ENCODE results near the gene ATP6V1C2. TPM values are rescaled to one million over a fixed set of nuclear protein-coding genes. Genes with fewer than 3 reads are reported as not detected.

The ATP6V1C2 gene
- polyA plus RNA-seq, 1 donor: 11.6 TPM

- no peaks in the 10 kb centered on the region for H3K36me3 ChIP-seq (ENCODE audit: control insufficient read depth, insufficient read depth, low read length)
- no peaks in the 10 kb centered on the region for H3K9me3 ChIP-seq (ENCODE audit: control insufficient read depth, low read depth, low read length)
- no peak overlapping the region for H3K27ac ChIP-seq (ENCODE audit: low read length)
- peaks cover 4% of the 10 kb centered on the region for H3K4me1 ChIP-seq (ENCODE audit: control insufficient read depth, insufficient read depth, low read length)
- no peak for DNase-seq
- no peaks in the 10 kb centered on the region for H3K27me3 ChIP-seq (ENCODE audit: control insufficient read depth, insufficient read depth, low read length)
- no CpG with 5 or more reads among the region's 8 CpGs for WGBS (ENCODE audit: insufficient coverage, low lambda C conversion rate)
- H3K4me3 ChIP-seq (ENCODE audit: low read length): no peak overlapping the region
Observed at GRCh38 chr2:10753876-10754275, 32.4 kb downstream of the ATP6V1C2 start.

- no peak overlapping the region for H3K4me3 ChIP-seq (ENCODE audit: low read length)
- peaks cover 16% of the 10 kb centered on the region for H3K4me1 ChIP-seq (ENCODE audit: control insufficient read depth, insufficient read depth, low read length)
- no peaks in the 10 kb centered on the region for H3K9me3 ChIP-seq (ENCODE audit: control insufficient read depth, low read depth, low read length)
- H3K27me3 ChIP-seq (ENCODE audit: control insufficient read depth, insufficient read depth, low read length): no peaks in the 10 kb centered on the region
- no CpG with 5 or more reads among the region's 7 CpGs for WGBS (ENCODE audit: insufficient coverage, low lambda C conversion rate)
- DNase-seq: no peak
- H3K36me3 ChIP-seq (ENCODE audit: control insufficient read depth, insufficient read depth, low read length): no peaks in the 10 kb centered on the region
- H3K27ac ChIP-seq (ENCODE audit: low read length): no peak overlapping the region
Observed at GRCh38 chr2:10755621-10756020, 34.2 kb downstream of the ATP6V1C2 start.

DNA sequence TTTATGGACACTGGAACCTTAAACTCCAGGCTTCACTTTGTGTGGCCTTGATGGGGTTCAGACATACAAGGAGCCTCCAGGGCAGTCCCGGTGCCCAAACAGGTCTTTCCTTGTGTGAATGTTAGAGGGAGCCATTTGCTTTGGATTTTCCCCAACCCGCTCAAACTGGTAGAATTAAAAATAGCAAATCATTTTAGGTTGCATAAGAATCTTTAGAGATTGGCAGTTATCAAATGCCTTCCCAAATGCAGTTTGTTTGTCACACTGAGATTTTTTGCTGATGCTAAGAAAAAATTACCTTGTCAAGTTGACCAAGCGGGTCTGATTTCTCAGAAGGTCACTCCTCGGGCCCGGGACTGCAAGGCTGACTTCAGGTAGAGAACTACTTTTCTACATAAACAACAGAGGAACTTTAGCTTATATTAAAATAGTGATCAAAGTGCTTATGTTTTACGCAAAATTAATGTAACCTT lies 36.4 kb downstream of the ATP6V1C2 start:
- DNase-seq: no peak
- Histone ChIP-seq H3K4me1 (ENCODE audit: control insufficient read depth, insufficient read depth, low read length) (peaks cover 16% of the 10 kb centered on the region), H3K36me3 (ENCODE audit: control insufficient read depth, insufficient read depth, low read length) (no peaks in the 10 kb centered on the region), H3K27me3 (ENCODE audit: control insufficient read depth, insufficient read depth, low read length) (no peaks in the 10 kb centered on the region), H3K27ac (ENCODE audit: low read length) (no peak overlapping the region), H3K4me3 (ENCODE audit: low read length) (no peak overlapping the region), H3K9me3 (ENCODE audit: control insufficient read depth, low read depth, low read length) (no peaks in the 10 kb centered on the region)
- WGBS (ENCODE audit: insufficient coverage, low lambda C conversion rate): no CpG with 5 or more reads among the region's 6 CpGs

DNA sequence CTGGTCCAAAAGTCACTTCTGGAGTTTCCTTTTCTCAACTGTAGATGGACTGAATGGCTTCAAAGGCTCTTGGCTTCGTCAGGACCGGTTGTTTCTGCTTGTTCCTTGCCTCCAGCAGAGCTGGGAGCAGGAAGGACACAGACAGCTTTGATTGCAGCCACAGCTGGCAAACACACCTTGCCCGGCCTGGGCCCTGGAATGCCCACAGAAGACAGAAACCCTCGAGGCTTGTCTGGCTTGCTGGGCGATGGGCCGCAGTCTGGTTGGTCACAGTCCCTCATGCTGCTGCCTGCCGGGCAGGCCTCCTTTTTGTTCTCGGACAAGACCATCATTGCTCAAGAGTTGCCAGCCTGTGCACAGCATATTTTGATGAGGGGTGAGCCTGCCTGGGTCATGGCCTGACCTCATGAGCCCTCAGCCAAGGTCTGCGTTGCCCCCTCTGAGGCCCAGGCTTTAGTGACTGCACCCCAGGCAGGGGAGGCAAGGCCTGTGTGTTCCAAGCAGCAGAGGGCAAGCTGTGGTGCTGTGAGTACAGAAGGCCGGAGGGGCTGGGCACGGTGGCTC lies 37.8 kb downstream of the ATP6V1C2 start:
- peak; percentile 60 to 80 for DNase-seq
- whole genome bisulfite sequencing (ENCODE audit: insufficient coverage, low lambda C conversion rate): no CpG with 5 or more reads among the region's 11 CpGs
- Histone ChIP-seq H3K4me3 (ENCODE audit: low read length) (no peak overlapping the region), H3K27me3 (ENCODE audit: control insufficient read depth, insufficient read depth, low read length) (no peaks in the 10 kb centered on the region), H3K4me1 (ENCODE audit: control insufficient read depth, insufficient read depth, low read length) (peaks cover 16% of the 10 kb centered on the region), H3K36me3 (ENCODE audit: control insufficient read depth, insufficient read depth, low read length) (no peaks in the 10 kb centered on the region), H3K9me3 (ENCODE audit: control insufficient read depth, low read depth, low read length) (no peaks in the 10 kb centered on the region), H3K27ac (ENCODE audit: low read length) (peak overlapping the region; percentile 9)

DNA sequence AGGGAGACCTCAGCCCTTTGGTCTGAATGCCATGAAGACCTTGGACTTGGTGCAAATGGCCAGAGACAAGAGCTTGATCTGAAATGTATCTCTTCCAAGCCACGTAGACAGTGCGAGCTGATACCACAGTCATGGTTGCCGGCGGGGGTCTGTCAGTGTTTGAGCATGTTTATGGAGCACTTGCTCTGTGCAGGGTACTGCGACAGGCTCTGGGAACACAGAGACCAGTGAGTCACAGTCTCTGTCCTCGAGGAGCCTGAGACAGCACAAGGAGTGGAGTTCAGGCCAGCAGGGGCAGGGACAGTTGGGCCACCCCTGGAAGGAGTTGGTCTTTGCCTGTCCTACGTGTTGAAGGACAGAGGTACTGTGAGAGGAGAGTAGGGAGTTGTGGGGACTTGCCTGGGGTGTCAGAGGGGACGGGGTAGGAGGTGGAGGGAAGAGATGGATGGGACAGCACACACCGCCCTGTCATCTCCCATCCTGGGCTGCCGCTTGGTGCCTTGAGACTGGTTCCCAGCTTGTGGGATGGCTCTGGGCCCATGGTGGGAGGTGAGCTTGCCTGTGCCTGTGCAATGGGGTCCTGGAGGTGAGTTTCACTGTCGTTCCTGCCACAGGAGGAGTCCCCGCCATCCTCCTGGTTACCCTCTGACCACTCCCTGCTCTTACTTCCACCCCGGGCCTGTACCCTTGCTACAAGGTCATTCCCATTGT lies 39.5 kb downstream of the ATP6V1C2 start:
- WGBS (ENCODE audit: insufficient coverage, low lambda C conversion rate): no CpG with 5 or more reads among the region's 13 CpGs
- Histone ChIP-seq H3K27me3 (ENCODE audit: control insufficient read depth, insufficient read depth, low read length) (no peaks in the 10 kb centered on the region), H3K27ac (ENCODE audit: low read length) (no peak overlapping the region), H3K36me3 (ENCODE audit: control insufficient read depth, insufficient read depth, low read length) (no peaks in the 10 kb centered on the region), H3K9me3 (ENCODE audit: control insufficient read depth, low read depth, low read length) (no peaks in the 10 kb centered on the region), H3K4me3 (ENCODE audit: low read length) (no peak overlapping the region), H3K4me1 (ENCODE audit: control insufficient read depth, insufficient read depth, low read length) (peaks cover 29% of the 10 kb centered on the region)
- DNase-seq: no peak

- Histone ChIP-seq H3K27ac (ENCODE audit: low read length) (no peak overlapping the region), H3K36me3 (ENCODE audit: control insufficient read depth, insufficient read depth, low read length) (no peaks in the 10 kb centered on the region)
- no CpG with 5 or more reads among the region's 9 CpGs for WGBS (ENCODE audit: insufficient coverage, low lambda C conversion rate)
Observed at GRCh38 chr2:10761591-10761990, 40.2 kb downstream of the ATP6V1C2 start.

GRCh38 chr2:10762651-10763460 lies 41.4 kb downstream of the ATP6V1C2 start:
- H3K4me3 ChIP-seq (ENCODE audit: low read length): no peak overlapping the region
- no CpG with 5 or more reads among the region's 25 CpGs for WGBS (ENCODE audit: insufficient coverage, low lambda C conversion rate)
- H3K27ac ChIP-seq (ENCODE audit: low read length): no peak overlapping the region
- no peaks in the 10 kb centered on the region for H3K27me3 ChIP-seq (ENCODE audit: control insufficient read depth, insufficient read depth, low read length)
- peaks cover 29% of the 10 kb centered on the region for H3K4me1 ChIP-seq (ENCODE audit: control insufficient read depth, insufficient read depth, low read length)
- H3K36me3 ChIP-seq (ENCODE audit: control insufficient read depth, insufficient read depth, low read length): no peaks in the 10 kb centered on the region
- no peak for DNase-seq
- H3K9me3 ChIP-seq (ENCODE audit: control insufficient read depth, low read depth, low read length): no peaks in the 10 kb centered on the region

More at GRCh38 chr2:10761591-10761990, 40.2 kb downstream of the ATP6V1C2 start:
- Histone ChIP-seq H3K4me3 (ENCODE audit: low read length) (no peak overlapping the region), H3K27me3 (ENCODE audit: control insufficient read depth, insufficient read depth, low read length) (no peaks in the 10 kb centered on the region), H3K4me1 (ENCODE audit: control insufficient read depth, insufficient read depth, low read length) (peaks cover 29% of the 10 kb centered on the region), H3K9me3 (ENCODE audit: control insufficient read depth, low read depth, low read length) (no peaks in the 10 kb centered on the region)
- no peak for DNase-seq

- Histone ChIP-seq H3K36me3 (ENCODE audit: control insufficient read depth, insufficient read depth, low read length) (no peaks in the 10 kb centered on the region), H3K27ac (ENCODE audit: low read length) (no peak overlapping the region), H3K9me3 (ENCODE audit: control insufficient read depth, low read depth, low read length) (no peaks in the 10 kb centered on the region), H3K4me3 (ENCODE audit: low read length) (no peak overlapping the region), H3K27me3 (ENCODE audit: control insufficient read depth, insufficient read depth, low read length) (no peaks in the 10 kb centered on the region), H3K4me1 (ENCODE audit: control insufficient read depth, insufficient read depth, low read length) (peaks cover 29% of the 10 kb centered on the region)
- WGBS (ENCODE audit: insufficient coverage, low lambda C conversion rate): no CpG with 5 or more reads among the region's 9 CpGs
- no peak for DNase-seq
Observed at GRCh38 chr2:10763461-10763800, 42.0 kb downstream of the ATP6V1C2 start.

DNA sequence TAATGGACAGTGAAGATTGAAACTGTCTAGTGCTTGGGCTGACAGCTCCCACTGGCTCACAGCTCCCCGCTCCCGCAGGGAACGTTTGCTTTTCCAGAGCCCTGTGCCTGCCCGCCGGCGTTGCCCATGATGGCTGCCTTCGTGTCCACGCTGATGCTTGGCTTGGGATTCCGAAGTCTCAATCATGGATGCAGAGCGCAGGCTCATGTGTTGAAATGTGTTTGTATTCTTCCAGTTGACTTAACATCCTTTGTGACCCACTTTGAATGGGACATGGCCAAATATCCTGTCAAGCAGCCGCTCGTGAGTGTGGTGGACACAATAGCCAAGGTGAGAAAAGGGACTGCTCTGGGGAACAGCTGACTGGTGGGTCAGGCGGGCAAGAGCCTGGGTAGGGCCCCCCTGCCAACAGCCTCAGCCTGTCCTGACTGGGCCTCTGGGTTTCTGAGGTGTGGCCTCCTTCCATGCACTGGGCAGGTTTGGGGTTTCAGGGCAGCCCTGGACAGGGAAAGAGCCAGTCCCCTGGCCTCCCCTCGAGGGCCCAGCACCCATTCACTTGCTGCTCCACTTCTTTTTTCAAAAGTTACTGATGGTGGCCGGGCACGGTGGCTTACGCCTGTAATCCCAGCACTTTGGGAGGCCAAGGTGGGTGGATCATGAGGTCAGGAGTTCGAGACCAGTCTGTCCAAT lies 42.8 kb downstream of the ATP6V1C2 start:
- no peaks in the 10 kb centered on the region for H3K27me3 ChIP-seq (ENCODE audit: control insufficient read depth, insufficient read depth, low read length)
- H3K27ac ChIP-seq (ENCODE audit: low read length): no peak overlapping the region
- no peaks in the 10 kb centered on the region for H3K9me3 ChIP-seq (ENCODE audit: control insufficient read depth, low read depth, low read length)
- peaks cover 22% of the 10 kb centered on the region for H3K4me1 ChIP-seq (ENCODE audit: control insufficient read depth, insufficient read depth, low read length)
- no peaks in the 10 kb centered on the region for H3K36me3 ChIP-seq (ENCODE audit: control insufficient read depth, insufficient read depth, low read length)
- WGBS (ENCODE audit: insufficient coverage, low lambda C conversion rate): no CpG with 5 or more reads among the region's 18 CpGs
- DNase-seq: no peak
- no peak overlapping the region for H3K4me3 ChIP-seq (ENCODE audit: low read length)

GRCh38 chr2:10764896-10765295 lies 43.5 kb downstream of the ATP6V1C2 start:
- Histone ChIP-seq H3K4me1 (ENCODE audit: control insufficient read depth, insufficient read depth, low read length) (peaks cover 17% of the 10 kb centered on the region), H3K27me3 (ENCODE audit: control insufficient read depth, insufficient read depth, low read length) (no peaks in the 10 kb centered on the region), H3K27ac (ENCODE audit: low read length) (peak overlapping the region; percentile 28), H3K4me3 (ENCODE audit: low read length) (no peak overlapping the region), H3K36me3 (ENCODE audit: control insufficient read depth, insufficient read depth, low read length) (no peaks in the 10 kb centered on the region), H3K9me3 (ENCODE audit: control insufficient read depth, low read depth, low read length) (no peaks in the 10 kb centered on the region)
- WGBS (ENCODE audit: insufficient coverage, low lambda C conversion rate): no CpG with 5 or more reads among the region's 4 CpGs
- no peak for DNase-seq

Data from large intestine (tissue), 3 donors.